T-cell (primary cell): Measurements from ENCODE around the gene MICAL3. TPM values are rescaled to one million over a fixed set of nuclear protein-coding genes. Genes with fewer than 3 reads are reported as not detected.

Experiments
- ATAC-seq, 4 experiments: fragments of 200-7000 bp in 3 of 4; fragments of 150-1000 bp in 1 of 4; cut with Tn5 transposase; replicated peaks in 1 of 4; 1 replicate in 3 of 4; 2 replicates in 1 of 4; pipeline ENCODE4 v1.10.0; 2021; ENCODE audit warnings: moderate library complexity in 3 of 4, mild to moderate bottlenecking in 2 of 4, moderate number of reproducible peaks in 1 of 4
- CTCF ChIA-PET, 2 donors: fragments of 300-600 bp; sonication (Branson Sonifier 250); formaldehyde crosslinking; loops; one replicate each; lab custom pipeline; 2022; ENCODE audit warnings: antibody characterized with exemption in 2 of 2; lab: Charles Lee
- POLR2A ChIA-PET, 2 donors: fragments of 300-600 bp; sonication (Branson Sonifier 250); formaldehyde crosslinking; loops; one replicate each; lab custom pipeline; 2022; ENCODE audit warnings: antibody characterized with exemption in 2 of 2; lab: Charles Lee
- DNase-seq, 35 experiments: peaks; one replicate each; pipeline versions ENCODE4 v3.0.0 to v3.0.0-alpha.2; 2013 to 2023
- H3K27ac ChIP-seq: one replicate; pipeline ENCODE4 v1.5.1; 2013; ENCODE audit warnings: low read length
- H3K27me3 ChIP-seq, 2 experiments: replicated peaks in 1 of 2; 1 replicate in 1 of 2; 2 replicates in 1 of 2; pipeline versions ENCODE4 v1.6.1 to v1.7.0; 2013; ENCODE audit warnings: low read length in 1 of 2, mixed read lengths in 1 of 2; ENCODE audit not compliant: control insufficient read depth in 2 of 2, insufficient read depth in 2 of 2; ENCODE audit errors: extremely low read depth in 1 of 2
- H3K36me3 ChIP-seq, 2 donors: 1 replicate in 1 of 2; 2 replicates in 1 of 2; pipeline versions ENCODE4 v1.6.1 to v1.7.0; 2013; ENCODE audit warnings: low read length in 1 of 2; ENCODE audit not compliant: control insufficient read depth in 2 of 2, insufficient read depth in 1 of 2; ENCODE audit errors: extremely low read depth in 1 of 2
- H3K4me1 ChIP-seq, 2 experiments: 1 replicate in 1 of 2; 2 replicates in 1 of 2; pipeline versions ENCODE4 v1.6.1 to v1.7.0; 2013; ENCODE audit warnings: low read length in 2 of 2, mixed read lengths in 1 of 2; ENCODE audit not compliant: insufficient read depth in 2 of 2, control insufficient read depth in 1 of 2; ENCODE audit errors: extremely low read depth in 1 of 2
- H3K4me3 ChIP-seq, 2 donors: 1 replicate in 1 of 2; 2 replicates in 1 of 2; pipeline versions ENCODE4 v1.5.1 to v1.7.0; 2013; ENCODE audit warnings: mild to moderate bottlenecking in 2 of 2, low read length in 1 of 2, moderate library complexity in 1 of 2; ENCODE audit not compliant: control insufficient read depth in 1 of 2; ENCODE audit errors: extremely low read depth in 1 of 2
- H3K9me3 ChIP-seq: 2 replicates; pipeline ENCODE4 v1.7.0; 2013
- H3K27ac Mint-ChIP-seq, 2 donors: one replicate each; pipeline ENCODE4 v1.8.0; 2020 to 2021; ENCODE audit warnings: mild to moderate bottlenecking in 2 of 2, mixed read lengths in 2 of 2
- H3K27me3 Mint-ChIP-seq, 2 donors: one replicate each; pipeline ENCODE4 v1.8.0; 2021 to 2022; ENCODE audit warnings: mixed read lengths in 2 of 2
- H3K36me3 Mint-ChIP-seq: one replicate; pipeline ENCODE4 v1.8.0; 2021; ENCODE audit warnings: mixed read lengths
- H3K4me1 Mint-ChIP-seq, 3 donors: one replicate each; pipeline ENCODE4 v1.8.0; 2020 to 2022; ENCODE audit warnings: mixed read lengths in 3 of 3, mild to moderate bottlenecking in 1 of 3
- H3K4me3 Mint-ChIP-seq, 3 donors: one replicate each; pipeline ENCODE4 v1.8.0; 2020 to 2022; ENCODE audit warnings: mild to moderate bottlenecking in 3 of 3, mixed read lengths in 3 of 3, moderate library complexity in 3 of 3
- H3K9me3 Mint-ChIP-seq, 3 donors: one replicate each; pipeline ENCODE4 v1.8.0; 2020 to 2022; ENCODE audit warnings: mixed read lengths in 3 of 3
- WGBS: methylation state at CpG from one replicate; pipeline ENCODE4 v1.1.5; 2013; ENCODE audit warnings: missing lambda C conversion rate; ENCODE audit not compliant: insufficient coverage; 5-methylcytosine and 5-hydroxymethylcytosine counted together
- total RNA-seq, 35 experiments: library from RNA in 6 of 35; stranded (reverse) in 6 of 35; fragments of 120-200 nt in 1 of 35; gene quantifications; one replicate each; pipeline versions ENCODE4 v1.2.1 to v1.2.4 and lab custom pipeline; 2013 to 2026

MICAL3 gene
- total RNA-seq, 5 donors from 2014 or later (not counting 1 experiment from before 2014, with no cell fraction given), result 19.1 to 37.5 (median 22.3) TPM

DNA sequence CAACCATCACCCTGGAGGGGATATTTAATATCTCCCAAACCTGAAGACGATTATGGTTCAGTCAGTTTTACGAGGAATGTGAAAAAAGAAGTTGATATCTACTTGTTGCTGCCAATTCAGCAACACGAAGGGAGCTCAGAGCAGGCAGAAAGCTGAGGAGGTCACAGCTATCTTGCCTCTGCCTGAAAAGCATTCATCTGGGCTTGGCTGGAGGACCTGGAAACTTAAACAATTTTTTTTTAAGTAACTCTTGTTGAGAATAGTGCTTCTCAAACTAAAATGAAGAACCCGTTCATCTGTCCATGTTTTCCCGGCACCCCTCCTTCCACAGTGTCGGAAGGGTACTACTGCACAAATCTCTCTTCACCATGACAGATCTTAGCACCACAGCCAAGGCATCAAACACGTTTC lies 98.9 kb downstream of the MICAL3 start:
- 91% methylated on average over 4 of the region's 7 CpGs for WGBS
- ChIA-PET CTCF (no interaction called here), POLR2A (no interaction called here)
- ATAC-seq, result no peak
- no peaks in the 10 kb centered on the region for H3K36me3 Mint-ChIP-seq
- H3K4me3 ChIP-seq, result no peak overlapping the region
- H3K27ac Mint-ChIP-seq, result no peak overlapping the region
- DNase-seq, result no peak
- no peaks in the 10 kb centered on the region for H3K9me3 ChIP-seq
- H3K27ac ChIP-seq, result no peak overlapping the region
- H3K27me3 Mint-ChIP-seq, result peaks cover 0 to 5% of the 10 kb centered on the region in 2 donors
- no peaks in the 10 kb centered on the region for H3K4me1 ChIP-seq
- peaks cover 9 to 32% (median 14%) of the 10 kb centered on the region in 3 donors for H3K4me1 Mint-ChIP-seq
- H3K36me3 ChIP-seq, result no peaks in the 10 kb centered on the region
- no peaks in the 10 kb centered on the region for H3K9me3 Mint-ChIP-seq
- H3K27me3 ChIP-seq, result no peaks in the 10 kb centered on the region
- no peak overlapping the region for H3K4me3 Mint-ChIP-seq

DNA sequence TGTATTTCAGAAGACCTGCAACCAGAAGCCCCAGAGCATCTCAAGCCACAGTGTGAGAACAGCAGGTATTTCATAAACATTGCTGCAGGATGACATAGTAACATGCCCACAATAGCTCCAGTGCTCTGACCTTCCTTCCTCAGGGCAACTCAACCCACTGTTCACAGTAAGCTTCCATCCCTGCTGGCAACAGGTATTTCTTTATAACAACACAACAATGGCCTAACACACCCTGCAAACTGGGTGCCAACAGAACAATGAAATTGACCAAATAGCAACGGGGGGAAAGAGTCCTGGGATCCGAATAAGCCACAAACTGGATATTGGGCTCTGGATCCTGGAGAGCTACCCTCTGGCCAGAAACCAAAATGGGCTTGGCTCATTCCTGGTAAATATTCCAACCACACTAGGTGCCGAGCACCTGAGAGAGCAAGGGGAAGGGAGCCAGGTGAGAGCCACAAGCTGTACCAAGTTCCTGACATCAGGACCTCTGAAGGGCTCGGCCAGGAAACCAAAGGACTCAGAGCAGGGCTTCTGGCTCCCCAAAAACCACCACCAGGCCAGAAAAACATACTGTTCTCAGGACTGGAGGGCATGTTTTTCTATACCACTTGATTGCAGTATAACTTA lies 99.5 kb downstream of the MICAL3 start:
- H3K36me3 Mint-ChIP-seq, result no peaks in the 10 kb centered on the region
- H3K27me3 Mint-ChIP-seq, result peaks cover 0 to under 1% of the 10 kb centered on the region in 2 donors
- H3K36me3 ChIP-seq, result no peaks in the 10 kb centered on the region
- no peaks in the 10 kb centered on the region for H3K27me3 ChIP-seq
- H3K4me1 ChIP-seq, result no peaks in the 10 kb centered on the region
- no peak overlapping the region for H3K4me3 Mint-ChIP-seq
- peaks cover 13 to 31% (median 17%) of the 10 kb centered on the region in 3 donors for H3K4me1 Mint-ChIP-seq
- H3K4me3 ChIP-seq, result no peak overlapping the region
- H3K27ac Mint-ChIP-seq, result no peak overlapping the region
- CTCF ChIA-PET, result no interaction called here
- H3K9me3 Mint-ChIP-seq, result no peaks in the 10 kb centered on the region
- H3K27ac ChIP-seq, result no peak overlapping the region
- POLR2A ChIA-PET, result no interaction called here
- no peak for ATAC-seq
- no peaks in the 10 kb centered on the region for H3K9me3 ChIP-seq
- DNase-seq, result no peak
- WGBS, result 83% methylated on average over 3 of the region's 4 CpGs

DNA sequence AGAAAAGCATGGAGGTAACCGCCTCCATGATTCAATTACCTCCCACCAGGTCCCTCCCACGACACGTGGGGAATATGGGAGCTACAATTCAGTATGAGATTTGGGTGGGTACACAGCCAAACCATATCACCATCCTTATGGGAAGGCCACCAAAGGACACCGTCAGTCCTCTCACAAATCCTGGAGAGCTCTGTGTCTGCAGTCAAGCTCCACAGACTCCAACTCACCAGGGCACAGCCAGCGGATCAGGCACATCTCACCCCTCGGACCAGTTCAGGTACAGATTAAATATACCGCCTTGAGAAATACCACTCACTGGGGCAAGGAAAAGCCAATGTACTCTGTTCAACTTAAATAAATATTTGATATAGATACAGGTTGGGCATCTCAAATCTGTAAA lies 100.3 kb downstream of the MICAL3 start:
- Histone ChIP-seq H3K9me3 (no peaks in the 10 kb centered on the region), H3K36me3 (no peaks in the 10 kb centered on the region), H3K4me3 (no peak overlapping the region), H3K27ac (no peak overlapping the region), H3K4me1 (no peaks in the 10 kb centered on the region), H3K27me3 (no peaks in the 10 kb centered on the region)
- no peak overlapping the region for H3K27ac Mint-ChIP-seq
- H3K4me3 Mint-ChIP-seq, result no peak overlapping the region
- 100% methylated on average over 1 of the region's 7 CpGs for WGBS
- DNase-seq (no peak), ATAC-seq (no peak)
- no peaks in the 10 kb centered on the region for H3K36me3 Mint-ChIP-seq
- POLR2A ChIA-PET, result no interaction called here
- peaks cover 13 to 35% (median 20%) of the 10 kb centered on the region in 3 donors for H3K4me1 Mint-ChIP-seq
- no peaks in the 10 kb centered on the region for H3K9me3 Mint-ChIP-seq
- H3K27me3 Mint-ChIP-seq, result no peaks in the 10 kb centered on the region
- CTCF ChIA-PET, result no interaction called here

DNA sequence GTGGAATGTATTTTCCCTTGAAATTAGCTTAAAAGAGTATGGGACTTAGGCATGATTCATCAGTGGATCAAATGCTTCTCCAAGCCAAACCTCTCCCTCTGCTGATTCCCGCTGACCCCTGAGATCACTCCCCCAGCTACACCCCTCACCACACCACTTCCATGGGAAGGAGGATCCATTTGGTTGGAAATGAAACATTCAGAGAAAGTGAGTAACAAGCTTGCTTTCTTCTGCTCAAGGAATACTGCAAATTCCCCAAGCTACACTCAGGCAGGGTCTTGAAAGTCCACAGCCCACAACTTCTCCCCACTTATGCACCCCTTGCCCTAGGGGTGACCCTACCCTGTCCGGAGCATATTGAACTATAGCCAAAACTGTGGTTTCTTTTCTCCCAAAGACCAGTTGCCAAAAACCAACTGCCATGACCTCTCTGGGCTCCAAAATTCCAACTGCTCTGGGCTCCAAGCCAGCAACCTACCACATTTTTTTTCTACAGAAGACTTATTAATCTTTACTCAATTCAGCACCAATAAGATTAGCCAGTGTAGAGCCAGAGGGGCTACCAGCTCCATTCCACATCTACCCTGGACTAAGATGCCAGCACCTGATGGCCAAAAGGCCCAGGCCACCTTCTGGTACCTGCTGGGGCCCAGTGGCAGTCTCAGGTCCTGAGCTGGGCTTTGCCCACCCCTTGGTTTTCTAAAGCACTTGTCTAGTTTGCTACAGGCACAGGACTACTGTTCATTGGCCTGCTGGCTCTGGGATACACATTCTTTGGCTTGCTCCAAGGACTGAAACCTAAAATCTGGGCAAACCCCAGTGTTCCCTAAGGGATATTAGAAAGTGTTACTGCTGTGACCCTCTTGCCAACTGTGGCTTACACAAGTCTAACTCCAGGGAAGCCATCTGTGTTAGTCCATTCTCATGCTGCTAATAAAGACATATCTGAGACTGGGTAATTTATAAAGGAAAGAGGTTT lies 101.1 kb downstream of the MICAL3 start:
- Histone ChIP-seq H3K27me3 (no peaks in the 10 kb centered on the region), H3K36me3 (no peaks in the 10 kb centered on the region), H3K4me3 (no peak overlapping the region), H3K9me3 (no peaks in the 10 kb centered on the region), H3K27ac (no peak overlapping the region), H3K4me1 (no peaks in the 10 kb centered on the region)
- 50% methylated on average over 1 of the region's 2 CpGs for WGBS
- no peaks in the 10 kb centered on the region for H3K9me3 Mint-ChIP-seq
- no peak overlapping the region for H3K27ac Mint-ChIP-seq
- POLR2A ChIA-PET, result no interaction called here
- DNase-seq (no peak), ATAC-seq (no peak)
- no peak overlapping the region for H3K4me3 Mint-ChIP-seq
- H3K4me1 Mint-ChIP-seq, result peaks cover 13 to 35% (median 20%) of the 10 kb centered on the region in 3 donors
- no peaks in the 10 kb centered on the region for H3K36me3 Mint-ChIP-seq
- CTCF ChIA-PET, result no interaction called here
- H3K27me3 Mint-ChIP-seq, result no peaks in the 10 kb centered on the region

DNA sequence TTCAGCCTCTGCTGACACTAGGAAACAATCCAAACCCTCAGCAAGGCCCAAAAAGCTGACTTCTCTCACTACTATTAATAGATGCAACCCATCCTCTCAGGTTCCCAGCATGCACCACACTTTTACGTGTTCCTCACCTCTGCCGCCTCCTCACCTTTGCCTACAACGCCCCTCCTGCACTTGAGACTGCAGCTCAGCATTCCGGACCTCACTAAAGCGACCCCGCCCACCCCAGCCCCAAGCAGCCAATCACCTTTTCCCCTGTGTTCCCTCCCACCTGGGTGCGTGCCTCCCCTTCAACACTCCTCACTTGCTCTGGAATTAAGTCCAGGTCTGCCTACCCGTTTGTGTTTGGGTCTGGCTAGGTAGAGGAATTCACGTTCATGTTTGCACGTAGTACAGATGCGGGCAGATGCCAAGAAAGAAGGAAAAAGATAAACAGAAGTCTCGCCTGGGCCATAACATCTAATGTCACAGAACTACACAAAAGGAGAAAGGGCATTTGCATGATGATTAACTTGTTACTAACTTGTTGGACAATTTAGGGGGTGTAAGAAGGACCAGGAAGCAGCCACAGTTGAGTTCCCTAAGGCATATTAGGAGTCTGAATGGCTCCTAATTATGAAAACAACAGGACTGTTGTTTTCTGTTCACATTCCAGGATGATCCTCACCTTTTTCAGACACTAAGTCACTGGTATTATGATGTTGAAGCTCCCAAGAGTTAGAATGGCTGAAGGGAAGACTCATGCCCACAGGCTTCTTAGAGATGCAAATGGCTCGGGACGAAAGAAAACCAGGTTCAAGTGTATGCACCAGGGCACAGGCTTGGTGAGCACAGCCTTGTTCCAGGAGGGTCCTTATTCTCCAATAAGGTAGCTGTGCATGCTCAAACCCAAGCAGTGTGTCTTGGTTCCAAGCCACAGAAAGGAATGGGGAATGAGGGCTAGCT lies 102.2 kb downstream of the MICAL3 start:
- no peaks in the 10 kb centered on the region for H3K36me3 ChIP-seq
- peaks cover 0 to 8% of the 10 kb centered on the region in 2 experiments for H3K4me1 ChIP-seq
- H3K4me1 Mint-ChIP-seq, result peaks cover 9 to 35% (median 20%) of the 10 kb centered on the region in 3 donors
- no peaks in the 10 kb centered on the region for H3K27me3 Mint-ChIP-seq
- no peak overlapping the region for H3K4me3 Mint-ChIP-seq
- H3K9me3 Mint-ChIP-seq, result no peaks in the 10 kb centered on the region
- H3K27me3 ChIP-seq, result no peaks in the 10 kb centered on the region
- no peak overlapping the region for H3K27ac ChIP-seq
- H3K27ac Mint-ChIP-seq, result no peak overlapping the region
- 93% methylated on average over 10 of the region's 14 CpGs for WGBS
- no peak overlapping the region for H3K4me3 ChIP-seq
- no peak for DNase-seq
- CTCF ChIA-PET, result no interaction called here
- no peak for ATAC-seq
- no peaks in the 10 kb centered on the region for H3K36me3 Mint-ChIP-seq
- POLR2A ChIA-PET, result no interaction called here
- H3K9me3 ChIP-seq, result no peaks in the 10 kb centered on the region
